HepG2 (cell line): ENCODE data around the gene NCAPD2. TPM values are rescaled to one million over a fixed set of nuclear protein-coding genes. Genes with fewer than 3 reads are reported as not detected.

Source experiments
- ESRRA ChIP-seq: sonication (generic); formaldehyde crosslinking; IDR thresholded peaks from 2 replicates; pipeline ENCODE4 v1.5.1; 2020; ENCODE audit warnings: mild to moderate bottlenecking, low read depth, missing genetic modification reagents
- HES4 ChIP-seq: sonication (generic); formaldehyde crosslinking; IDR thresholded peaks from 2 replicates; pipeline ENCODE4 v1.9.0; 2021; ENCODE audit warnings: mild to moderate bottlenecking, missing genetic modification reagents, borderline replicate concordance
- KDM5B ChIP-seq: sonication (generic); formaldehyde crosslinking; IDR thresholded peaks from 2 replicates; pipeline ENCODE4 v1.4.0; 2020; ENCODE audit warnings: missing genetic modification reagents, mild to moderate bottlenecking, borderline replicate concordance
- NCOA1 ChIP-seq: sonication (generic); formaldehyde crosslinking; IDR thresholded peaks from 2 replicates; pipeline ENCODE4 v1.9.0; 2021; ENCODE audit warnings: missing genetic modification reagents
- SRSF4 ChIP-seq: fragments of 200-400 bp; formaldehyde crosslinking; IDR thresholded peaks from one replicate; pipeline ENCODE4 v1.6.1; 2018; ENCODE audit warnings: mild to moderate bottlenecking, low read depth, low read length, moderate library complexity; ENCODE audit not compliant: poor library complexity, severe bottlenecking
- TSC22D2 ChIP-seq: sonication (generic); formaldehyde crosslinking; IDR thresholded peaks from 2 replicates; pipeline ENCODE4 v1.5.1; 2020; ENCODE audit warnings: missing genetic modification reagents, mild to moderate bottlenecking, borderline replicate concordance
- ZBTB38 ChIP-seq: sonication (generic); formaldehyde crosslinking; IDR thresholded peaks from 2 replicates; pipeline ENCODE4 v1.5.1; 2020; ENCODE audit warnings: mild to moderate bottlenecking, missing genetic modification reagents
- ZEB1 ChIP-seq: IDR thresholded peaks from 2 replicates; pipeline ENCODE4 v1.6.1; 2012; ENCODE audit warnings: mild to moderate bottlenecking, low read depth, inconsistent platforms; ENCODE audit not compliant: insufficient replicate concordance
- ZNF382 ChIP-seq: sonication (generic); formaldehyde crosslinking; IDR thresholded peaks from 2 replicates; pipeline ENCODE4 v1.5.0; 2020; ENCODE audit warnings: missing genetic modification reagents, mild to moderate bottlenecking, borderline replicate concordance
- ZNF597 ChIP-seq: sonication (generic); formaldehyde crosslinking; IDR thresholded peaks from 2 replicates; pipeline ENCODE4 v1.5.0; 2020; ENCODE audit warnings: missing genetic modification reagents
- ZNF629 ChIP-seq: sonication (generic); formaldehyde crosslinking; conservative IDR thresholded peaks from 2 replicates; pipeline ENCODE4 v1.5.0; 2020; ENCODE audit warnings: missing genetic modification reagents
- polyA plus RNA-seq, 8 experiments: library from polyadenylated mRNA; depleted of rRNA in 3 of 8; stranded (reverse) in 7 of 8; unstranded in 1 of 8; fragments of >200 nt; fragmentation: Illumina TruSeq in 4 of 8; extraction: Trizol in 4 of 8; gene quantifications; 2 replicates each; pipeline versions ENCODE4 v1.2.1 to v1.2.3, GENCODE V29; 2011 to 2016; ENCODE audit warnings: low read depth in 4 of 8, missing spikeins in 1 of 8, mixed read lengths in 1 of 8; ENCODE audit not compliant: insufficient read depth in 1 of 8
- total RNA-seq, 5 experiments: library from RNA; depleted of rRNA; stranded (reverse); fragments of >200 nt; fragmentation: Illumina TruSeq; extraction: Trizol; gene quantifications; 2 replicates each; pipeline ENCODE4 v1.2.3, GENCODE V29; 2016; ENCODE audit warnings: low read depth in 1 of 5
- TF ChIP-seq, protein P1 (sequence below): sonication (generic); formaldehyde crosslinking; IDR thresholded peaks from 2 replicates; pipeline ENCODE4 v1.4.0; 2020; ENCODE audit warnings: missing genetic modification reagents, borderline replicate concordance
- TF ChIP-seq, protein P2 (sequence below): sonication (generic); formaldehyde crosslinking; conservative IDR thresholded peaks from 2 replicates; pipeline ENCODE4 v1.4.0; 2020; ENCODE audit warnings: missing genetic modification reagents

The NCAPD2 gene
- total and polyA plus RNA-seq, 2 of the 13 experiments (the other 11 are each of a cell fraction or from before 2014, with no cell fraction given): 51.1 to 65.6 TPM

GRCh38 chr12:6469609-6470374, 24.1 kb upstream of the NCAPD2 start (continued):
- TF ChIP-seq, protein P1, sequence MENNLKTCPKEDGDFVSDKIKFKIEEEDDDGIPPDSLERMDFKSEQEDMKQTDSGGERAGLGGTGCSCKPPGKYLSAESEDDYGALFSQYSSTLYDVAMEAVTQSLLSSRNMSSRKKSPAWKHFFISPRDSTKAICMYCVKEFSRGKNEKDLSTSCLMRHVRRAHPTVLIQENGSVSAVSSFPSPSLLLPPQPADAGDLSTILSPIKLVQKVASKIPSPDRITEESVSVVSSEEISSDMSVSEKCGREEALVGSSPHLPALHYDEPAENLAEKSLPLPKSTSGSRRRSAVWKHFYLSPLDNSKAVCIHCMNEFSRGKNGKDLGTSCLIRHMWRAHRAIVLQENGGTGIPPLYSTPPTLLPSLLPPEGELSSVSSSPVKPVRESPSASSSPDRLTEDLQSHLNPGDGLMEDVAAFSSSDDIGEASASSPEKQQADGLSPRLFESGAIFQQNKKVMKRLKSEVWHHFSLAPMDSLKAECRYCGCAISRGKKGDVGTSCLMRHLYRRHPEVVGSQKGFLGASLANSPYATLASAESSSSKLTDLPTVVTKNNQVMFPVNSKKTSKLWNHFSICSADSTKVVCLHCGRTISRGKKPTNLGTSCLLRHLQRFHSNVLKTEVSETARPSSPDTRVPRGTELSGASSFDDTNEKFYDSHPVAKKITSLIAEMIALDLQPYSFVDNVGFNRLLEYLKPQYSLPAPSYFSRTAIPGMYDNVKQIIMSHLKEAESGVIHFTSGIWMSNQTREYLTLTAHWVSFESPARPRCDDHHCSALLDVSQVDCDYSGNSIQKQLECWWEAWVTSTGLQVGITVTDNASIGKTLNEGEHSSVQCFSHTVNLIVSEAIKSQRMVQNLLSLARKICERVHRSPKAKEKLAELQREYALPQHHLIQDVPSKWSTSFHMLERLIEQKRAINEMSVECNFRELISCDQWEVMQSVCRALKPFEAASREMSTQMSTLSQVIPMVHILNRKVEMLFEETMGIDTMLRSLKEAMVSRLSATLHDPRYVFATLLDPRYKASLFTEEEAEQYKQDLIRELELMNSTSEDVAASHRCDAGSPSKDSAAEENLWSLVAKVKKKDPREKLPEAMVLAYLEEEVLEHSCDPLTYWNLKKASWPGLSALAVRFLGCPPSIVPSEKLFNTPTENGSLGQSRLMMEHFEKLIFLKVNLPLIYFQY: no peak
- no peak for TF ChIP-seq ZNF597 (CRISPR knock-in tag)
- no peak for TF ChIP-seq ZNF382 (CRISPR knock-in tag)
- TF ChIP-seq ESRRA (CRISPR knock-in tag): no peak
- no peak for TF ChIP-seq ZBTB38 (CRISPR knock-in tag)
- TF ChIP-seq ZEB1: no peak
- 0 out of 2 replicates have a peak, but pooled peaks have one; percentile 4 for TF ChIP-seq NCOA1 (CRISPR knock-in tag)
- no peak for TF ChIP-seq KDM5B
- TF ChIP-seq SRSF4: no peak
- TF ChIP-seq HES4: no peak
- TF ChIP-seq, protein P2, sequence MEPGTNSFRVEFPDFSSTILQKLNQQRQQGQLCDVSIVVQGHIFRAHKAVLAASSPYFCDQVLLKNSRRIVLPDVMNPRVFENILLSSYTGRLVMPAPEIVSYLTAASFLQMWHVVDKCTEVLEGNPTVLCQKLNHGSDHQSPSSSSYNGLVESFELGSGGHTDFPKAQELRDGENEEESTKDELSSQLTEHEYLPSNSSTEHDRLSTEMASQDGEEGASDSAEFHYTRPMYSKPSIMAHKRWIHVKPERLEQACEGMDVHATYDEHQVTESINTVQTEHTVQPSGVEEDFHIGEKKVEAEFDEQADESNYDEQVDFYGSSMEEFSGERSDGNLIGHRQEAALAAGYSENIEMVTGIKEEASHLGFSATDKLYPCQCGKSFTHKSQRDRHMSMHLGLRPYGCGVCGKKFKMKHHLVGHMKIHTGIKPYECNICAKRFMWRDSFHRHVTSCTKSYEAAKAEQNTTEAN (CRISPR knock-in tag): no peak
- no peak for TF ChIP-seq ZNF629 (CRISPR knock-in tag)
- 0 out of 2 replicates have a peak, but pooled peaks have one; percentile 8 for TF ChIP-seq TSC22D2 (CRISPR knock-in tag)
